HepG2 (cell line): ENCODE measurements around the gene DQX1. TPM values are rescaled to one million over a fixed set of nuclear protein-coding genes. Genes with fewer than 3 reads are reported as not detected.

ENCODE experiments used
- BCL6 ChIP-seq: IDR thresholded peaks from 2 replicates; pipeline ENCODE4 v1.6.1; 2016; ENCODE audit warnings: missing genetic modification reagents, missing compliant biosample characterization
- CBX1 ChIP-seq: IDR thresholded peaks from one replicate; pipeline ENCODE4 v1.6.1; 2016; ENCODE audit warnings: antibody characterized with exemption, low read depth
- DMTF1 ChIP-seq: sonication (generic); formaldehyde crosslinking; IDR thresholded peaks from 2 replicates; pipeline ENCODE4 v1.4.0; 2020; ENCODE audit warnings: mild to moderate bottlenecking, missing genetic modification reagents
- FIP1L1 ChIP-seq: fragments of 200-400 bp; formaldehyde crosslinking; IDR thresholded peaks from 2 replicates; pipeline ENCODE4 v1.6.1; 2018; ENCODE audit warnings: low read depth, mild to moderate bottlenecking, low read length, moderate library complexity, borderline replicate concordance; ENCODE audit not compliant: insufficient read depth
- GTF3A ChIP-seq: sonication (generic); formaldehyde crosslinking; conservative IDR thresholded peaks from 2 replicates; pipeline ENCODE4 v1.4.0; 2020; ENCODE audit warnings: mild to moderate bottlenecking, missing genetic modification reagents
- GZF1 ChIP-seq: sonication (generic); formaldehyde crosslinking; IDR thresholded peaks from 2 replicates; pipeline ENCODE4 v1.5.1; 2020; ENCODE audit warnings: mild to moderate bottlenecking, missing genetic modification reagents
- HCFC1 ChIP-seq: fragments of 150-350 bp; IDR thresholded peaks from 2 replicates; pipeline ENCODE4 v1.6.1; 2014; ENCODE audit warnings: low read depth, low read length
- HIC2 ChIP-seq: sonication (generic); formaldehyde crosslinking; IDR thresholded peaks from 2 replicates; pipeline ENCODE4 v1.9.0; 2022; ENCODE audit warnings: low read depth, missing genetic modification reagents
- HMG20B ChIP-seq: conservative IDR thresholded peaks from 2 replicates; pipeline ENCODE4 v1.6.1; 2016; ENCODE audit warnings: missing genetic modification reagents, missing compliant biosample characterization
- HNRNPLL ChIP-seq: fragments of 200-400 bp; formaldehyde crosslinking; IDR thresholded peaks from 2 replicates; pipeline ENCODE4 v1.6.1; 2017; ENCODE audit warnings: mild to moderate bottlenecking, low read depth, low read length; ENCODE audit not compliant: poor library complexity, severe bottlenecking
- KAT7 ChIP-seq: IDR thresholded peaks from 2 replicates; pipeline ENCODE4 v1.6.1; 2018; ENCODE audit warnings: borderline replicate concordance, missing compliant biosample characterization
- MLLT10 ChIP-seq: sonication (generic); formaldehyde crosslinking; IDR thresholded peaks from 2 replicates; pipeline ENCODE4 v1.4.0; 2020; ENCODE audit warnings: missing genetic modification reagents
- MLX ChIP-seq: IDR thresholded peaks from 2 replicates; pipeline ENCODE4 v1.6.1; 2016
- NCOA1 ChIP-seq: sonication (generic); formaldehyde crosslinking; IDR thresholded peaks from 2 replicates; pipeline ENCODE4 v1.9.0; 2021; ENCODE audit warnings: missing genetic modification reagents
- PHF20 ChIP-seq: sonication (generic); formaldehyde crosslinking; IDR thresholded peaks from 2 replicates; pipeline ENCODE4 v1.5.0; 2020; ENCODE audit warnings: mild to moderate bottlenecking, missing genetic modification reagents
- RFX5 ChIP-seq: IDR thresholded peaks from 2 replicates; pipeline ENCODE4 v1.6.1; 2011; ENCODE audit warnings: low read depth, low read length, improper control_type of control experiment
- ZNF101 ChIP-seq: sonication (generic); formaldehyde crosslinking; IDR thresholded peaks from 2 replicates; pipeline ENCODE4 v1.4.0; 2020; ENCODE audit warnings: mild to moderate bottlenecking, low read depth, missing genetic modification reagents, borderline replicate concordance
- ZNF17 ChIP-seq: sonication (generic); formaldehyde crosslinking; IDR thresholded peaks from 2 replicates; pipeline ENCODE4 v1.5.0; 2020; ENCODE audit warnings: mild to moderate bottlenecking, missing genetic modification reagents
- ZNF225 ChIP-seq: sonication (generic); formaldehyde crosslinking; IDR thresholded peaks from 2 replicates; pipeline ENCODE4 v1.4.0; 2020; ENCODE audit warnings: mild to moderate bottlenecking, missing genetic modification reagents
- ZNF367 ChIP-seq: sonication (generic); formaldehyde crosslinking; IDR thresholded peaks from 2 replicates; pipeline ENCODE4 v1.4.0; 2020; ENCODE audit warnings: missing genetic modification reagents, borderline replicate concordance
- ZNF597 ChIP-seq: sonication (generic); formaldehyde crosslinking; IDR thresholded peaks from 2 replicates; pipeline ENCODE4 v1.5.0; 2020; ENCODE audit warnings: missing genetic modification reagents
- ZNF660 ChIP-seq: sonication (generic); formaldehyde crosslinking; IDR thresholded peaks from 2 replicates; pipeline ENCODE4 v1.5.1; 2020; ENCODE audit warnings: mild to moderate bottlenecking, low read depth, missing genetic modification reagents, borderline replicate concordance
- ZNF777 ChIP-seq: sonication (generic); formaldehyde crosslinking; IDR thresholded peaks from 2 replicates; pipeline ENCODE4 v1.4.0; 2020; ENCODE audit warnings: missing genetic modification reagents
- ZNF816 ChIP-seq: sonication (generic); formaldehyde crosslinking; IDR thresholded peaks from 2 replicates; pipeline ENCODE4 v1.8.0; 2022; ENCODE audit warnings: missing genetic modification reagents, mild to moderate bottlenecking, borderline replicate concordance
- polyA plus RNA-seq, 8 experiments: library from polyadenylated mRNA; depleted of rRNA in 3 of 8; stranded (reverse) in 7 of 8; unstranded in 1 of 8; fragments of >200 nt; fragmentation: Illumina TruSeq in 4 of 8; extraction: Trizol in 4 of 8; gene quantifications; 2 replicates each; pipeline versions ENCODE4 v1.2.1 to v1.2.3, GENCODE V29; 2011 to 2016; ENCODE audit warnings: low read depth in 4 of 8, missing spikeins in 1 of 8, mixed read lengths in 1 of 8; ENCODE audit not compliant: insufficient read depth in 1 of 8
- total RNA-seq, 5 experiments: library from RNA; depleted of rRNA; stranded (reverse); fragments of >200 nt; fragmentation: Illumina TruSeq; extraction: Trizol; gene quantifications; 2 replicates each; pipeline ENCODE4 v1.2.3, GENCODE V29; 2016; ENCODE audit warnings: low read depth in 1 of 5
- TF ChIP-seq, protein P1 (sequence below): sonication (generic); formaldehyde crosslinking; IDR thresholded peaks from 2 replicates; pipeline ENCODE4 v1.5.0; 2020; ENCODE audit warnings: missing genetic modification reagents

DQX1 gene
- total and polyA plus RNA-seq, 2 of the 13 experiments (the other 11 are each of a cell fraction or from before 2014, with no cell fraction given) = 27.6 to 89.8 TPM

- TF ChIP-seq, protein P1, sequence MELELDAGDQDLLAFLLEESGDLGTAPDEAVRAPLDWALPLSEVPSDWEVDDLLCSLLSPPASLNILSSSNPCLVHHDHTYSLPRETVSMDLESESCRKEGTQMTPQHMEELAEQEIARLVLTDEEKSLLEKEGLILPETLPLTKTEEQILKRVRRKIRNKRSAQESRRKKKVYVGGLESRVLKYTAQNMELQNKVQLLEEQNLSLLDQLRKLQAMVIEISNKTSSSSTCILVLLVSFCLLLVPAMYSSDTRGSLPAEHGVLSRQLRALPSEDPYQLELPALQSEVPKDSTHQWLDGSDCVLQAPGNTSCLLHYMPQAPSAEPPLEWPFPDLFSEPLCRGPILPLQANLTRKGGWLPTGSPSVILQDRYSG (CRISPR knock-in tag) = no peak
- TF ChIP-seq KAT7 (CRISPR knock-in tag) (no peak), ZNF101 (CRISPR knock-in tag) (no peak), PHF20 (no peak), GTF3A (CRISPR knock-in tag) (no peak), HMG20B (no peak), FIP1L1 (no peak), CBX1 (no peak), HNRNPLL (no peak), RFX5 (no peak), BCL6 (CRISPR knock-in tag) (no peak), HCFC1 (no peak), ZNF367 (CRISPR knock-in tag) (no peak), HIC2 (CRISPR knock-in tag) (no peak), ZNF597 (CRISPR knock-in tag) (no peak), ZNF17 (no peak), ZNF225 (CRISPR knock-in tag) (no peak), NCOA1 (CRISPR knock-in tag) (no peak), DMTF1 (CRISPR knock-in tag) (no peak), ZNF660 (no peak), MLX (CRISPR knock-in tag) (no peak; the same call in 1 of the 2 replicates), ZNF816 (CRISPR knock-in tag) (no peak), MLLT10 (no peak), GZF1 (CRISPR knock-in tag) (no peak), ZNF777 (no peak)
Observed at GRCh38 chr2:74501335-74502071, 24.5 kb downstream of the DQX1 start (continued).
